ENCODE results near the gene CACUL1. TPM values are rescaled to one million over a fixed set of nuclear protein-coding genes. Genes with fewer than 3 reads are reported as not detected.

CACUL1 gene
- total RNA-seq: 10 to 100 TPM; 13.1 to 29.1 (median 23.2) TPM

GRCh38 chr10:118754556-118755423 lies at the start of gene CACUL1:
CACUL1 (minus strand) TSS chr10:118754970; CDS start chr10:118754762, 208 bp downstream.
- H3K27ac ChIP-seq: peak within 1 kb of the TSS; percentile 90 to 92 (median 91)
- 1% methylated on average over 51 of the region's 87 CpGs; no CpG with 5 or more reads in 1 of the 2 donors for WGBS, 2 donors (ENCODE audit: low coverage in 1 of 2)
- H3K4me3 ChIP-seq: peak within 1 kb of the TSS; percentile 89 to 99 (median 96)
- H3K4me1 ChIP-seq: peaks cover 9 to 35% (median 21%) of the 10 kb centered on the region in 4 donors
- no peaks in the 10 kb centered on the region for H3K9me3 ChIP-seq
- H3K27me3 ChIP-seq: no peaks in the 10 kb centered on the region
- intact Hi-C loops (cut with DNase I; ENCODE audit: low total_unique reads): no loop called here
- peak; percentile 100 for DNase-seq
- in situ Hi-C loops (cut with MboI; ENCODE audit: low pct_ligation_motif_present in 1 of 4, low pct_unique_long_range_greater_than_20kb in 1 of 4, low sequenced_read_pairs in 3 of 4): no loop called here
- H3K36me3 ChIP-seq: no peaks in the 10 kb centered on the region
- peak; percentile 82 to 90 (median 89) for TF ChIP-seq POLR2AphosphoS5 (IDR thresholded peaks at IDR 0.05)
- TF ChIP-seq EP300 (IDR thresholded peaks at IDR 0.05; ENCODE audit: low read depth): no peak
- peak; percentile 72 for TF ChIP-seq POLR2A (IDR thresholded peaks at IDR 0.05)
- TF ChIP-seq, protein P1, sequence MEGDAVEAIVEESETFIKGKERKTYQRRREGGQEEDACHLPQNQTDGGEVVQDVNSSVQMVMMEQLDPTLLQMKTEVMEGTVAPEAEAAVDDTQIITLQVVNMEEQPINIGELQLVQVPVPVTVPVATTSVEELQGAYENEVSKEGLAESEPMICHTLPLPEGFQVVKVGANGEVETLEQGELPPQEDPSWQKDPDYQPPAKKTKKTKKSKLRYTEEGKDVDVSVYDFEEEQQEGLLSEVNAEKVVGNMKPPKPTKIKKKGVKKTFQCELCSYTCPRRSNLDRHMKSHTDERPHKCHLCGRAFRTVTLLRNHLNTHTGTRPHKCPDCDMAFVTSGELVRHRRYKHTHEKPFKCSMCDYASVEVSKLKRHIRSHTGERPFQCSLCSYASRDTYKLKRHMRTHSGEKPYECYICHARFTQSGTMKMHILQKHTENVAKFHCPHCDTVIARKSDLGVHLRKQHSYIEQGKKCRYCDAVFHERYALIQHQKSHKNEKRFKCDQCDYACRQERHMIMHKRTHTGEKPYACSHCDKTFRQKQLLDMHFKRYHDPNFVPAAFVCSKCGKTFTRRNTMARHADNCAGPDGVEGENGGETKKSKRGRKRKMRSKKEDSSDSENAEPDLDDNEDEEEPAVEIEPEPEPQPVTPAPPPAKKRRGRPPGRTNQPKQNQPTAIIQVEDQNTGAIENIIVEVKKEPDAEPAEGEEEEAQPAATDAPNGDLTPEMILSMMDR (IDR thresholded peaks at IDR 0.05): no peak

- Histone ChIP-seq H3K27me3 (no peaks in the 10 kb centered on the region), H3K4me3 (no peak overlapping the region), H3K27ac (no peak overlapping the region), H3K9me3 (no peaks in the 10 kb centered on the region), H3K36me3 (no peaks in the 10 kb centered on the region), H3K4me1 (no peaks in the 10 kb centered on the region)
- no peak for DNase-seq
- in situ Hi-C loops (cut with MboI; ENCODE audit: low pct_ligation_motif_present in 1 of 4, low pct_unique_long_range_greater_than_20kb in 1 of 4, low sequenced_read_pairs in 3 of 4): loop anchor here in 3 of 4 donors (25.0 kb wide), 1 partner anchor 242 kb away; no protein-coding TSS in a partner anchor
- WGBS, 2 donors (ENCODE audit: low coverage in 1 of 2): 56 to 60% methylated on average over 3 of the region's 3 CpGs
- TF ChIP-seq, protein P1 (IDR thresholded peaks at IDR 0.05): no peak
- TF ChIP-seq POLR2A (IDR thresholded peaks at IDR 0.05) (no peak), POLR2AphosphoS5 (IDR thresholded peaks at IDR 0.05) (no peak), EP300 (IDR thresholded peaks at IDR 0.05; ENCODE audit: low read depth) (no peak)
- intact Hi-C loops (cut with DNase I; ENCODE audit: low total_unique reads): no loop called here
Measured at GRCh38 chr10:118804262-118804773, 49.5 kb upstream of the CACUL1 start.

DNA sequence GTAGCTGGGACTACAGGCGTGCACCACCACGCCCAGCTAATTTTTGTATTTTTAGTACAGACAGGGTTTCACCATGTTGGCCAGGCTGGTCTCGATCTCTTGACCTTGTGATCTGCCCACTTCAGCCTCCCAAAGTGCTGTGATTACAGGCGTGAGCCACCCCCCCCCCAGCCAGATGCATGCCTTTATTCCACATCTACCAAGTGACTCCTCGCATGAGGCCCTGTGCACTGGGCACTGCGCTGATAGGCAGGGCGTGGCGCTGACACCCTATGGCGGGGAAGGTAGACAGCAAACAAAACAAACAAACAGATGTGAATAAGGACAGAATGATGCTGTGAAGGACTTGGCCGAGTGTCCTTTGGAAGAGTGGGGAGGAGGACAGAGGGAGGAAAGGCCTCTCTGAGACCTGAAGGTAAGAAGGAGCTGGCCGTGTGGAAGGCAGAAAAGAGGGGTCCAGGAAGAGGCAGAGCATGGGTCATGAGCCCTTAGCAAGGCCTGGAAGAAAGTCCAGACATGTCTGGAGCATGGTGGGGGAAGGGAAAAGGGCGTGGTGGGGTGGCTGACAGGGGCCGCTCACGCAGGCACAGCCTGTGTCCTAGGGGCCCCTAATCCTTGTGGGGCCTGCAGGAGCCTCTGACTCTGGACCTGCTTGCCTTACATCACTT lies 47.5 kb upstream of the CACUL1 start:
- no peaks in the 10 kb centered on the region for H3K36me3 ChIP-seq
- DNase-seq: no peak
- 60 to 82% methylated on average over 2 to 14 of the region's 14 CpGs for WGBS, 2 donors (ENCODE audit: low coverage in 1 of 2)
- H3K9me3 ChIP-seq: no peaks in the 10 kb centered on the region
- in situ Hi-C loops (cut with MboI; ENCODE audit: low pct_ligation_motif_present in 1 of 4, low pct_unique_long_range_greater_than_20kb in 1 of 4, low sequenced_read_pairs in 3 of 4): loop anchor here in 3 of 4 donors (25.0 kb wide), 1 partner anchor 240 kb away; no protein-coding TSS in a partner anchor
- intact Hi-C loops (cut with DNase I; ENCODE audit: low total_unique reads): no loop called here
- TF ChIP-seq EP300 (IDR thresholded peaks at IDR 0.05; ENCODE audit: low read depth) (no peak), POLR2AphosphoS5 (IDR thresholded peaks at IDR 0.05) (no peak), POLR2A (IDR thresholded peaks at IDR 0.05) (no peak)
- TF ChIP-seq, protein P1 (IDR thresholded peaks at IDR 0.05): no peak
- H3K27me3 ChIP-seq: no peaks in the 10 kb centered on the region
- peaks cover 0 to 3% (median 1%) of the 10 kb centered on the region in 4 donors for H3K4me1 ChIP-seq
- no peak overlapping the region for H3K4me3 ChIP-seq
- H3K27ac ChIP-seq: no peak overlapping the region

GRCh38 chr10:118800920-118801319 lies 46.1 kb upstream of the CACUL1 start:
- DNase-seq: peak; percentile 35
- Histone ChIP-seq H3K36me3 (no peaks in the 10 kb centered on the region), H3K9me3 (no peaks in the 10 kb centered on the region), H3K27ac (no peak overlapping the region), H3K4me1 (peaks cover 0 to 3% (median 1%) of the 10 kb centered on the region in 4 donors), H3K4me3 (no peak overlapping the region), H3K27me3 (no peaks in the 10 kb centered on the region)
- TF ChIP-seq EP300 (IDR thresholded peaks at IDR 0.05; ENCODE audit: low read depth) (no peak), POLR2AphosphoS5 (IDR thresholded peaks at IDR 0.05) (no peak), POLR2A (IDR thresholded peaks at IDR 0.05) (no peak)
- TF ChIP-seq, protein P1 (IDR thresholded peaks at IDR 0.05): peak; percentile 23 to 56 (median 42)
- in situ Hi-C loops (cut with MboI; ENCODE audit: low pct_ligation_motif_present in 1 of 4, low pct_unique_long_range_greater_than_20kb in 1 of 4, low sequenced_read_pairs in 3 of 4): loop anchor here in 3 of 4 donors (25.0 kb wide), 1 partner anchor 239 kb away; no protein-coding TSS in a partner anchor
- intact Hi-C loops (cut with DNase I; ENCODE audit: low total_unique reads): no loop called here
- 36 to 48% methylated on average over 1 to 4 of the region's 4 CpGs for WGBS, 2 donors (ENCODE audit: low coverage in 1 of 2)

Data from transverse colon (tissue), 4 donors.